ENCODE data around the gene MIGA2.

The MIGA2 gene

DNA sequence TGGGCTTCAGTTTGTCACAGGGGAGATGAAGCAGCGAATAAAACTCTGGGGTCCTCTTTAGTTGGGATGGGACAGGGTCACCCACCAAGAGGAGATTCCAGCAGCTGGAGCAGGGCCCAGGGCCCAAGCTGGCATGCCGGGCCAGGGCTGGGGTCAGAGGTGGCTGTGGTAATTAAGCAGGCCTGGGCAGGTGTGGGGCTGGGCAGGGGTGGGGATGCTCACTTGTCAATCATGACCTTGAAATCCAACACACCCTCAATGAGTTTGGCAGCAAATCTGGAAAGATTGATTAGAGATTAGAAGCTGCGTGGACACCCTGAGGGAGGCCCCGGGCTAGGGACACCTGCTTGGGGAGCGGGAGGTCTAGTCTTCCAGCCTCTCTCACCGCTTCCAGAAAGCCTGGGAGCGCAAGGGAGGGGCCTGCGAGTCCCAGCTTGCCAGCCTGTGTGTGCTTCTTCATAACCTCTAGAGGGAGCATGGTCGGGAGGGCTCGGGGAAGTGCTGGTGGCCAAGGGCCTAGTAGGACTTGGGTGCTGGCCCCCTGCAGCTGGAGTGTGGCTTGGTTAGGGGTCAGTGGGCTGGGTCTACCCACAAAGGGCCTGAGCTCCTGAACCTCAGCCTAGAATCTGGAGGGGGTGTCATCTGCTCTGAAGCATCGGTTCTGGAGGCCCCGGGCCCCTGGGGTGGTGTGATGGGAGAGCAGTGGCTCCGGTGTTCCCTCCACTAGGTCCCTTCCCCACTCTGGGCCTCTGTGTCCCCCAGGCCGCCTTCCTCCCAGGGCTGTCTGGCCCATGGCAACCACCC lies 66.6 kb downstream of the MIGA2 start:
- DNase-seq (ENCODE audit: low spot score): peak; percentile 66
- peak; percentile 37 for TF ChIP-seq CTCF (IDR thresholded peaks at IDR 0.05; ENCODE audit: extremely low read depth, missing control alignments)

GRCh38 chr9:129103595-129103965 lies 67.2 kb downstream of the MIGA2 start:
- DNase-seq (ENCODE audit: low spot score): no peak
- TF ChIP-seq CTCF (IDR thresholded peaks at IDR 0.05; ENCODE audit: extremely low read depth, missing control alignments): no peak

GRCh38 chr9:129104051-129104450 lies 67.6 kb downstream of the MIGA2 start:
- no peak for DNase-seq (ENCODE audit: low spot score)
- TF ChIP-seq CTCF (IDR thresholded peaks at IDR 0.05; ENCODE audit: extremely low read depth, missing control alignments): no peak

DNA sequence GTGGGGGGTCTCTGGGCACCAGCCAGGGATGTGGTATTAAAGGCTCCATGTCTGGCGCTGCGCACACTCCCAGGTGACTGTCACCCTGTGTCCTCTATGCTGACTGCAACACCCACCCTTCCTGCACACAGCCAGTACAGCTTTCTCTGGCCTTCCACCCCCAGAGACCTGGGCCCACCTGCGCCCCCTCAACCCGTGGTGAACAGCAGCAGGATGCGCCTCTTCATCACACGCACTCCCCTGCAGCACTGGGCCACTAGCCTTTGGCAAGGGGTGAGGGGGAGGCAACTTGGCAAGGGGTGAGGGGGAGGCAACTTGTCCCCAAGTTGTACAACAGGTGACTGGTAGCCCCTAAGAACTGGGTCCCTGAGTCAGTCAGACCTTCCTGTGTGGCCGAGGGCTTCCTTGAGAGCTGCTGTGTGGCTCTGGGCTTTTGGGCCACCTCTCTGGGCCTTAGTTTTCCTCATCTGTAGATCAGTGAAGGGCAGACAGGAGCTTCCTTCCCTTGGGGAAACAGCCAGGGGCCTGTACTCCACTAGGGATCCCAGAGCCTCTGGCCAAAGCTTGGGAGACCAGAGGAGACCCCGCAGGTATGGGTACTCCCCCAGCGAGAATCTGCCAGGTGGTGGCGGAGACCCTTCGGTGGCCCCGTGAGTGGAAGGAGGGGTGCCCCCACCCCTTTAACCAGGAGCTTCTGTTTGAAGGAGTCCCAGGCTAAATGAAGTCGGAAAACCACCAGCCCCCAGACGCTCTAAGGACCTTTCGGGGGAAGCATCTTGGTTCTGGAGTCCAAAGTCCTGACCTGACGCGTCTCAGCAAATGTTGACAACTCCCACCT lies 69.7 kb downstream of the MIGA2 start:
- DNase-seq (ENCODE audit: low spot score): no peak
- TF ChIP-seq CTCF (IDR thresholded peaks at IDR 0.05; ENCODE audit: extremely low read depth, missing control alignments): no peak

DNA sequence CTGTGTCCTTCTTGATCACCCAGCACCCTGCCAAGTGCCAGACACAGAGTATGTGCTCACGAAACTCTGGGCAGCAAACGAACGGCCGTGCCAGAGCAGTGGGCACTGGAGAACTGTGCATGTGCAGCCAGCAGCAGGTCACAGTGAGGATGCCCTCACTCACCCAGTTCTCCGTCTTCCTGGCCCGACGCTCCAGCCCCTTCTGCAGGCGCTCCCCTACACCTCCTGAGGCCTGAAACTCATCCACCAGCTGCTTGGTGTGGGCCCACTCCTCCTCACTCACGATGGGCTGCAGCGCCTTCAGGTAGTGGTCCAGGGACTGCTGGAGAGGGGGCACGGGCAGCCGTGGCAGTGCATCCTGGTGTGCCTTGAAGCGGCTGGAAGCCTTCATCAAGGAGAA lies 71.2 kb downstream of the MIGA2 start:
- no peak for TF ChIP-seq CTCF (IDR thresholded peaks at IDR 0.05; ENCODE audit: extremely low read depth, missing control alignments)

GRCh38 chr9:129108083-129108804 lies 71.8 kb downstream of the MIGA2 start:
- no peak for TF ChIP-seq CTCF (IDR thresholded peaks at IDR 0.05; ENCODE audit: extremely low read depth, missing control alignments)
- no peak for DNase-seq (ENCODE audit: low spot score)

More for the DNA sequence above, 71.2 kb downstream of the MIGA2 start:
- no peak for DNase-seq (ENCODE audit: low spot score)

All from GM20000 (cell line).